GM12874 (cell line): ENCODE results near the gene IRAK3.

Experiments used
- CTCF ChIP-seq: IDR thresholded peaks from 2 replicates; pipeline ENCODE4 v1.5.1; 2011; ENCODE audit warnings: low read depth, mild to moderate bottlenecking, control low read depth, low read length, moderate library complexity; ENCODE audit not compliant: insufficient read depth

IRAK3 gene

GRCh38 chr12:66182956-66183355 lies 6.1 kb upstream of the IRAK3 start:
- no peak for TF ChIP-seq CTCF

GRCh38 chr12:66187036-66187435 lies 2.0 kb upstream of the IRAK3 start:
- no peak for TF ChIP-seq CTCF

- TF ChIP-seq CTCF = no peak
Observed at GRCh38 chr12:66187821-66188220, 1.2 kb upstream of the IRAK3 start.

- no peak for TF ChIP-seq CTCF
Observed at GRCh38 chr12:66189486-66189843, 451 bp downstream of the IRAK3 start.

- TF ChIP-seq CTCF = no peak
Observed at GRCh38 chr12:66189889-66190288, 875 bp downstream of the IRAK3 start.

- TF ChIP-seq CTCF = no peak
Observed at GRCh38 chr12:66190519-66191370, 1.7 kb downstream of the IRAK3 start.

DNA sequence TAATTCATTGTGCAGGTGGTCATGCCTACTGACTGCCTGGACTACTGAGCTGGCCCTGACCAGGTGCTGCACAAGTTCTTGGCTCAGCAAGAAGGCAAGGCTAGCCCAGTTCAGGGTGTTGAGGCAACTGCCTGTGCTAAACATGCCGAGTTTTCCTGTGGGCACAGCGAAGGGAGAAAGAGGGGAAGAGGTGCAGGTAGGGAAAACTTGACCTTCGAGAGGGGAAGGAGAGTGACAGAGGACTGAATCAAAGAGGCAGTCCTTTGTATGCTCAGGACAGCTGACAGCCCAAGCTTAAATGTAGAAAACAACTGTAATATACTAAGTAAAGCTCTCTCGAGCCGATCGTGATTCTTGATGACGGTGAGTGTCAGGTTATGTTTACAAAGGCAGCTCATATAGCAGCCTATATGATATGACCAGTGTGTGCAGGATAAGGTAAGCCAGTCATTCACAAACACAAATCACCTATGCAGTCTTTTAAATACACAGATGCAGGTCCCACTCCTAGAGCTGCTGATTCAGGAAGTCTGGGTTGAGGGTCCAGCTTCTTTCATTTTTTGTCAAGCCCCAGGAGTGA lies 2.6 kb downstream of the IRAK3 start:
- no peak for TF ChIP-seq CTCF
